Erythroblast (primary cell): Measurements from ENCODE around the gene BLOC1S5.

Experiments
- GATA1 ChIP-seq: IDR thresholded peaks from 2 replicates; pipeline ENCODE4 v1.6.1; 2011; ENCODE audit warnings: low read depth, mild to moderate bottlenecking, control low read depth, low read length, moderate library complexity
- POLR2A ChIP-seq: IDR thresholded peaks from 2 replicates; pipeline ENCODE4 v1.6.1; 2011; ENCODE audit warnings: mild to moderate bottlenecking, low read length

- no peak for TF ChIP-seq POLR2A
- no peak for TF ChIP-seq GATA1
Observed at GRCh38 chr6:8084586-8084985, 20.4 kb upstream of the BLOC1S5 start.
